CD8-positive, alpha-beta memory T cell (primary cell): ENCODE data around the gene GJB4. TPM values are rescaled to one million over a fixed set of nuclear protein-coding genes. Genes with fewer than 3 reads are reported as not detected.
"Not testable (repeated sequence)": the region's sequence is repeated elsewhere in the genome, so short reads cannot be mapped to it uniquely, and the experiment has no call there.

Source experiments
- CTCF ChIA-PET: fragments of 350-600 bp; sonication (Branson Sonifier 250); formaldehyde crosslinking; loops from one replicate; lab custom pipeline; 2021; ENCODE audit warnings: antibody characterized with exemption; lab: Charles Lee
- POLR2A ChIA-PET: fragments of 350-600 bp; sonication (Branson Sonifier 250); formaldehyde crosslinking; loops from one replicate; lab custom pipeline; 2021; ENCODE audit warnings: antibody characterized with exemption; lab: Charles Lee
- DNase-seq, 5 donors: peaks; one replicate each; pipeline versions ENCODE4 v3.0.0 to v3.0.0-alpha.2; 2020 to 2022; ENCODE audit warnings: mixed read lengths in 1 of 5
- H3K27ac ChIP-seq: one replicate; pipeline ENCODE4 v1.7.0; 2013; ENCODE audit warnings: low read depth, mild to moderate bottlenecking, low read length, moderate library complexity
- H3K27me3 ChIP-seq: 2 replicates; pipeline ENCODE4 v1.7.0; 2013; ENCODE audit warnings: low read length, mild to moderate bottlenecking; ENCODE audit not compliant: insufficient read depth, poor library complexity, severe bottlenecking
- H3K36me3 ChIP-seq: 2 replicates; pipeline ENCODE4 v1.7.0; 2013; ENCODE audit warnings: mild to moderate bottlenecking, low read length, moderate library complexity; ENCODE audit not compliant: insufficient read depth
- H3K4me1 ChIP-seq: 2 replicates; pipeline ENCODE4 v1.7.0; 2013; ENCODE audit warnings: mild to moderate bottlenecking, low read length, moderate library complexity; ENCODE audit not compliant: insufficient read depth
- H3K4me3 ChIP-seq: 2 replicates; pipeline ENCODE4 v1.7.0; 2013; ENCODE audit warnings: mild to moderate bottlenecking, low read length
- H3K9me3 ChIP-seq: 2 replicates; pipeline ENCODE4 v1.7.0; 2013; ENCODE audit warnings: mild to moderate bottlenecking, low read length
- H3K27ac Mint-ChIP-seq, 8 donors: one replicate each; pipeline ENCODE4 v1.8.0; 2020 to 2021; ENCODE audit warnings: mixed read lengths in 8 of 8, mild to moderate bottlenecking in 6 of 8, inconsistent platforms in 3 of 8, moderate library complexity in 3 of 8
- H3K27me3 Mint-ChIP-seq, 2 donors: one replicate each; pipeline ENCODE4 v1.8.0; 2020 to 2021; ENCODE audit warnings: mixed read lengths in 2 of 2, mild to moderate bottlenecking in 1 of 2, moderate library complexity in 1 of 2
- H3K36me3 Mint-ChIP-seq, 3 donors: one replicate each; pipeline ENCODE4 v1.8.0; 2020 to 2021; ENCODE audit warnings: mixed read lengths in 3 of 3, inconsistent platforms in 1 of 3, mild to moderate bottlenecking in 1 of 3
- H3K4me1 Mint-ChIP-seq, 3 donors: one replicate each; pipeline ENCODE4 v1.8.0; 2020 to 2021; ENCODE audit warnings: mixed read lengths in 3 of 3, inconsistent platforms in 1 of 3, mild to moderate bottlenecking in 1 of 3
- H3K4me3 Mint-ChIP-seq, 7 donors: one replicate each; pipeline ENCODE4 v1.8.0; 2020 to 2021; ENCODE audit warnings: mixed read lengths in 7 of 7, mild to moderate bottlenecking in 6 of 7, moderate library complexity in 4 of 7, inconsistent platforms in 2 of 7
- H3K9me3 Mint-ChIP-seq, 5 donors: one replicate each; pipeline ENCODE4 v1.8.0; 2020 to 2022; ENCODE audit warnings: mixed read lengths in 5 of 5, mild to moderate bottlenecking in 3 of 5, moderate library complexity in 2 of 5, inconsistent platforms in 1 of 5
- polyA plus RNA-seq: library from polyadenylated mRNA; unstranded; fragments of 300-500 nt; fragmentation: Illumina TruSeq; gene quantifications from one replicate; pipeline ENCODE4 v1.2.3, GENCODE V29; 2021
- total RNA-seq, 2 experiments: library from RNA; stranded (reverse); gene quantifications; one replicate each; pipeline ENCODE4 v1.2.3, GENCODE V29; 2021

Gene GJB4
- total and polyA plus RNA-seq, 3 experiments from 2014 or later = not detected

DNA sequence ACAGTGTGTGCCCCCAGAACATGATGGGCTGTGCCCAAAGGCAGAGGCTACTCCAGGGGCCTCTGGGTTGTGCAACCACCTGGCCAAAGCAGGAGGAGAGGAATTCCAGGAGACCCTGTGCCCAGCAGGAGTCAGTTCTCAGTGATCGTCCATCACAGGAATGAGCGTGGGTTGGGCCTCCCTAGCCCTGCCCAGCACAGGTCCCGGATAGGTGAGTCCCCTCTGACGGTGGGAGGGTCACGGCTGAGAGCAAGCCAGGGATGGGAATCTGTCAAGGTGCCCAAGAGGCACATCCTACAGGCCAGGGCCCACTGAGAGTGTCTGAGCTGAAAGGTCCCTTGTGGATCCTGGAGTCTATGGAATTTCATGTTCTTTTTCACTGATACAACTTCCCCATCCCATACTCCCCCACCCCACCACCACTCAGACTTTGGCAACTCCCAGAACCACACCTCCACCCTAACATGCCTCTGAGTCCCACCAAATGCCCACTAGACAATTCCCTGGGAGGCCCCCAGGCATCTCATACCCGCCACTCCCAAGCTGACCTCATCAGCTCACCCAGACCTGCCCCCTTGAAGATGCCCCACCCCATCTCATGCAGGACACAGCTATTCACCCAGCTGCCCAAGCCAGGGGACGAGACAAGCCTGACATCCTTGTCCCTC is 3.1 kb downstream of the GJB4 start:
- CTCF ChIA-PET = interaction anchor here (1.2 kb wide), 1 partner anchor 20 kb away, joined by 3 read pairs; no protein-coding TSS in a partner anchor
- Mint-ChIP-seq H3K4me3 (no peak overlapping the region), H3K4me1 (no peaks in the 10 kb centered on the region)

DNA sequence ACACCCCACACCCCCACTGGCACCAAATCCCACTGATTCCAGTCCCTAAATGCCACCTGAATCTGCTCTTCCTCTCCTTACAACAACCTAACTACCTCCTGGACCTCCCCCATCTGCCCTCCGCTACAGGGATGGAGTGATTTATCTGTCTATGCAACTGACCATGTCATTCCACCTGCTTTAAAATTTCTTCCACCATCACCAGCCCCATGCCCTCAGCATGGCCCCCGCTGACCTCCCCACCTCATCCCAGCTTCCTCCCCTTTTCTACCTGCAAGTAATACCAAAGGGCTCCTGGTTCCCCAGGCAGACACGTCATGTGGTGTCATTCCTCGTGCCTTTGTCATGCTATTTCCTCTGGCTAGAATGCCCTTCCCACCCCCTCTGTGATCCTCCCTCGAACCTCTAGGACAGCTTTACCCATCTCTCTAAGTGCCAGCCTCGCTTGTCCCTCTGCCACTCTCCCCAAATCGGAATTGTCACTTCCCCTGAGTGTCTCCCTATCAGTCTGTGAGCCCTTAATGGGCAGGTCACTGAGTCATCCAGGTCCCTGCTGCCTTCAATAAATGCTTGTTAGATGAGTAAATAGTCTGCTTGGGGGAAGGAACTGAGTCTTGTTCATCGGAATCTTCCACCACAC is 3.7 kb downstream of the GJB4 start:
- CTCF ChIA-PET = interaction anchor here (1.2 kb wide), 1 partner anchor 21 kb away, joined by 3 read pairs; no protein-coding TSS in a partner anchor
- no peak overlapping the region for H3K27ac Mint-ChIP-seq
- H3K9me3 Mint-ChIP-seq = peaks cover 0 to 2% (median 0%) of the 10 kb centered on the region in 5 donors
- Histone ChIP-seq H3K27ac (no peak overlapping the region), H3K4me1 (no peaks in the 10 kb centered on the region), H3K36me3 (no peaks in the 10 kb centered on the region), H3K4me3 (no peak overlapping the region), H3K9me3 (no peaks in the 10 kb centered on the region), H3K27me3 (no peaks in the 10 kb centered on the region)
- POLR2A ChIA-PET = no interaction called here
- DNase-seq = no peak
- H3K4me1 Mint-ChIP-seq = no peaks in the 10 kb centered on the region
- peaks cover 2 to 27% of the 10 kb centered on the region in 2 donors for H3K27me3 Mint-ChIP-seq
- H3K36me3 Mint-ChIP-seq = no peaks in the 10 kb centered on the region
- no peak overlapping the region for H3K4me3 Mint-ChIP-seq

More for the DNA sequence above, 3.1 kb downstream of the GJB4 start:
- Mint-ChIP-seq H3K9me3 (peaks cover 0 to 2% (median 0%) of the 10 kb centered on the region in 5 donors), H3K36me3 (no peaks in the 10 kb centered on the region), H3K27me3 (peaks cover 3 to 32% of the 10 kb centered on the region in 2 donors), H3K27ac (no peak overlapping the region)
- POLR2A ChIA-PET = no interaction called here
- DNase-seq = no peak
- Histone ChIP-seq H3K27ac (no peak overlapping the region), H3K27me3 (no peaks in the 10 kb centered on the region), H3K36me3 (no peaks in the 10 kb centered on the region), H3K9me3 (no peaks in the 10 kb centered on the region), H3K4me3 (no peak overlapping the region), H3K4me1 (no peaks in the 10 kb centered on the region)

DNA sequence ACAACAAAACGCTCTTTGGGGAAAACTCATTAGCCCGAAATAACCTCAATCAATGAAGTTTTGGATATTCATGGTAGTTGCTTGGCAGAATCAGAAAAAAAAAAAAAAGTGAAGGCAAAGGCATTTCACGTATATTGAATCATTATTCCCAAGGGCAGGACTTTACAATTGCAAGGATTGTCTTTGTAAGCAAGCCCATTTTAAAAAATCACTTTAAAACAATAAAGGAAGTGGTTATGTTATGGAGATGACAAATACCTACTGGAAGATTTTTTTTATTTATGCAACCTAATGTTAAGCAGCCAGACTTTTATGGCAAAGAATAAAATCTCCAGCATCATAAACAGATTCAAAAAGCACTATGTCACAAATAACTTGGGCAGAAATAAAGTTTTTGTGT is 9.3 kb downstream of the GJB4 start:
- Mint-ChIP-seq H3K9me3 (peaks cover 0 to under 1% (median 0%) of the 10 kb centered on the region in 5 donors), H3K4me3 (no peak overlapping the region), H3K36me3 (no peaks in the 10 kb centered on the region), H3K27ac (no peak overlapping the region), H3K27me3 (peaks cover 1 to 7% of the 10 kb centered on the region in 2 donors), H3K4me1 (no peaks in the 10 kb centered on the region)
- no peak overlapping the region for H3K4me3 ChIP-seq
- H3K9me3 ChIP-seq = no peaks in the 10 kb centered on the region
- H3K27ac ChIP-seq = no peak overlapping the region
- H3K4me1 ChIP-seq = no peaks in the 10 kb centered on the region
- POLR2A ChIA-PET = no interaction called here
- no peaks in the 10 kb centered on the region for H3K27me3 ChIP-seq
- CTCF ChIA-PET = no interaction called here
- H3K36me3 ChIP-seq = no peaks in the 10 kb centered on the region
- no peak for DNase-seq

DNA sequence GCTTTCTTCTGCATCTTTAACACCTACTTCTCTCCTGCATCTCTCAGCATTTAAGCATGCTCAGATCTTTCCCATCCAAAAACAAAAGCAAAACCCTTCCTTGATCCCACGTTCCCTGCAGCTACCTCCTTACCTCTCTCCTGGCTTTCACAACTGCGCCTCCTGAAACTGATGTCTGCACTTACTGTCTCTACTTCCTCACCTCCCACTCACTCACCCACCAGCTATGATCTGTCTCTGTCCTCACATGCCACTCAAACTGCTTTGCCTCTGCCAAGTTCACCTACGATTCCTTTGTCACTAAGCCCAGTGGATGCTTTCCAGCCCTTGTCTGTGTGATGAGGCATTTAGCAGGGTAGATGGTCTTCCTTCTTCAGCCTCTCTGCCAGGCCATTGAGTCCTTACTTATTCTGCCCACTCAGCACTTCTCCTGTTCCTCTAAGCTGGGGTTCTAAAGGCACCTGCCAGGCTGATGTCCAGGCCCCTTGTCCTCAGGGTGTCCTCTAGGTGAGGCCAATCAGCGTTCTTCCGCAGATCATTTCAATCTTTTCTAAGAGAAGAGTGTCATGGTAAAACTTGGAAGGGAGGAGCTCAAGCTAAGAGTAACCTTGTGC is 11.5 kb downstream of the GJB4 start:
- Histone ChIP-seq H3K9me3 (no peaks in the 10 kb centered on the region), H3K4me1 (no peaks in the 10 kb centered on the region), H3K4me3 (no peak overlapping the region), H3K27ac (no peak overlapping the region), H3K27me3 (no peaks in the 10 kb centered on the region), H3K36me3 (no peaks in the 10 kb centered on the region)
- no peak for DNase-seq
- no peaks in the 10 kb centered on the region for H3K36me3 Mint-ChIP-seq
- no peak overlapping the region for H3K4me3 Mint-ChIP-seq
- H3K27ac Mint-ChIP-seq = no peak overlapping the region
- CTCF ChIA-PET = no interaction called here
- H3K9me3 Mint-ChIP-seq = no peaks in the 10 kb centered on the region
- POLR2A ChIA-PET = no interaction called here
- peaks cover 1 to 7% of the 10 kb centered on the region in 2 donors for H3K27me3 Mint-ChIP-seq
- no peaks in the 10 kb centered on the region for H3K4me1 Mint-ChIP-seq

DNA sequence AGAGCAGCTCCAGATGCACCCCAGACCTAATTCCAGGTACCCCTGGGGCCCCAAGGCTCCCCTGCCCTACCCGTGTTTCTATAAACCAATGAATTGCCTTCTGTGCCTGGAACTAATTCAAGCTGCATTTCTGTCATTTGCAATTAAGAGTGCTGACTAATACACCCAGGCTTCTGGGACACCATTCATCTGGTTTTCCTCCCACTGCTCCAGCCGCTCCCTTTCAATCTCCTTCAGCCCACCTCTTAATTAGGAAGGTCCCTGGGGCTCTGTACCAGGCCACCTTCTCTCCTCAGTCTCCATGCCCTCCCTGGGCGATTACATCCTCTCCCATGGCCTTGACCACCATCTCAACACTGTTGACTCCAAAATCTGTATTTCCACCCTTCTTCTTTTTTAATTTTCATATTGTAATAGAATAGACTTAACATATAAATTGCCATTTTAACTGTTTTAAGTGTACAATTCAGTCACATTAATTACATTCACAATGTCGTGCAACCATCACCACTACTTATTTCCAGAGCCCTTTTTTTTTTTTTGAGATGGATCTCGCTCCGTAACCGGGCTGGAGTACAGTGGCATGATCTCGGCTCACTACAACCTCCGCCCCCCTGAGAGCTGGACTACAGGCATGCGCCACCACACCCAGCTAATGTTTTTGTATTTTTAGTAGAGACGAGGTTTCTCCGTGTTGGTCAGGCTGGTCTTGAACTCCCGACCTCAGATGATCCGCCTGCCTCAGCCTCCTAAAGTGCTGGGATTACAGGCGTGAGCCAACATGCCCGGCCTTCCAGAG is 12.2 kb downstream of the GJB4 start:
- no peak for DNase-seq
- Histone ChIP-seq H3K4me3 (no peak overlapping the region), H3K9me3 (no peaks in the 10 kb centered on the region), H3K36me3 (no peaks in the 10 kb centered on the region), H3K27me3 (no peaks in the 10 kb centered on the region), H3K27ac (no peak overlapping the region), H3K4me1 (no peaks in the 10 kb centered on the region)
- H3K9me3 Mint-ChIP-seq = no peaks in the 10 kb centered on the region
- no peak overlapping the region for H3K4me3 Mint-ChIP-seq
- POLR2A ChIA-PET = no interaction called here
- no peaks in the 10 kb centered on the region for H3K36me3 Mint-ChIP-seq
- H3K27ac Mint-ChIP-seq = peak overlapping the region in 1 of 8 donors; percentile 12
- CTCF ChIA-PET = no interaction called here
- no peaks in the 10 kb centered on the region for H3K4me1 Mint-ChIP-seq
- H3K27me3 Mint-ChIP-seq = peaks cover 1 to 7% of the 10 kb centered on the region in 2 donors

DNA sequence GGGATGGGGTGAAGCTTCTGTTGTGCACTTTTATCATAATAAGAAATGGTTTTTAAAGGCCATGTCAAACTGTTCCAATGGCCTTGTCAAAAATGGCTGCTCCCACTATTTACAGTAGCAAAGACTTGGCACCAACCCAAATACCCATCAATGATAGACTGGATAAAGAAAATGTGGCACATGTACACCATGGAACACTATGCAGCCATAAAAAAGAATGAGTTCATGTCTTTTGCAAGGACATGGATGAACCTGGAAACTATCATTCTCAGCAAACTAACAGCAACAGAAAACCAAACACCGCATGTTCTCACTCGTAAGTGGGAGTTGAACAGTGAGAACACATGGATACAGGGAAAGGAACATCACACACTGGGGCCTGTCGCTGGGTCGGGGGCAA is 13.6 kb downstream of the GJB4 start:
- POLR2A ChIA-PET = interaction anchor here (0.5 kb wide), 1 partner anchor 649 kb away, joined by 3 read pairs; no protein-coding TSS in a partner anchor
- H3K36me3 ChIP-seq, H3K36me3 Mint-ChIP-seq, DNase-seq, H3K27ac ChIP-seq, H3K4me3 Mint-ChIP-seq, H3K9me3 ChIP-seq, H3K4me1 ChIP-seq, H3K4me3 ChIP-seq, H3K27me3 ChIP-seq, CTCF ChIA-PET, H3K4me1 Mint-ChIP-seq, H3K9me3 Mint-ChIP-seq, H3K27ac Mint-ChIP-seq: not testable (repeated sequence)
- H3K27me3 Mint-ChIP-seq = peaks cover 5 to 12% of the 10 kb centered on the region in 2 donors

DNA sequence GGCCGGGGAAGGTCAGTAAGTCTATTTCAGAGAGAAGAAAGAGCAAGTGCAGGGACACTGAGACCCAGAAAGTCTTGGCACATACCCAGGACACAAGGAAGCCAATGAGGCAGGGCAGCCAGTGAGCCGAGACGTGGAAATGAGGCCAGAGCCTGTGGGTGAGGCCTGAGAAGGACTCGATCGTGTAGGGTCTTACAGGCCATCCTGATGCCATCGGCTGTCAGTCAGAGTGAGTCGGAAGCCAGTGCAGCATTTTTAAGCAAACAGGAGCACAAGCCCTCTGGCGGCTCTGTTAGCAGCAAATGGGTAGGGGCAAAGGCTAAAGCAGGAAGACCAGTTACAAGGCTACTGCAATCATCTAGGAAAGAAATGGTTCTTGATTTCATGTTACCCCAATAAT is 15.4 kb downstream of the GJB4 start:
- H3K36me3 ChIP-seq = no peaks in the 10 kb centered on the region
- no peaks in the 10 kb centered on the region for H3K9me3 ChIP-seq
- H3K4me1 Mint-ChIP-seq = no peaks in the 10 kb centered on the region
- peaks cover 9 to 30% of the 10 kb centered on the region in 2 donors for H3K27me3 Mint-ChIP-seq
- H3K9me3 Mint-ChIP-seq = no peaks in the 10 kb centered on the region
- H3K4me1 ChIP-seq = no peaks in the 10 kb centered on the region
- ChIA-PET POLR2A (no interaction called here), CTCF (no interaction called here)
- no peaks in the 10 kb centered on the region for H3K27me3 ChIP-seq
- H3K36me3 Mint-ChIP-seq = no peaks in the 10 kb centered on the region
- no peak overlapping the region for H3K4me3 ChIP-seq
- H3K27ac ChIP-seq = no peak overlapping the region
- H3K4me3 Mint-ChIP-seq = no peak overlapping the region
- no peak overlapping the region for H3K27ac Mint-ChIP-seq
- DNase-seq = no peak
